Stimulated activated CD4-positive, alpha-beta T cell treated with anti-CD3 and anti-CD28 coated beads, Interleukin-4, amount 100 ng/mL, for 48 hours (primary cell): ENCODE data around the gene C22orf23.
"Not testable (repeated sequence)": the region's sequence is repeated elsewhere in the genome, so short reads cannot be mapped to it uniquely, and the experiment has no call there.

Experiments used
- DNase-seq, 2 donors: peaks; one replicate each; pipeline ENCODE4 v3.0.0-alpha.2; 2020; ENCODE audit warnings: low read depth in 2 of 2

The C22orf23 gene

GRCh38 chr22:37954686-37955085 is 1.3 kb upstream of the C22orf23 start:
- DNase-seq = no peak

DNA sequence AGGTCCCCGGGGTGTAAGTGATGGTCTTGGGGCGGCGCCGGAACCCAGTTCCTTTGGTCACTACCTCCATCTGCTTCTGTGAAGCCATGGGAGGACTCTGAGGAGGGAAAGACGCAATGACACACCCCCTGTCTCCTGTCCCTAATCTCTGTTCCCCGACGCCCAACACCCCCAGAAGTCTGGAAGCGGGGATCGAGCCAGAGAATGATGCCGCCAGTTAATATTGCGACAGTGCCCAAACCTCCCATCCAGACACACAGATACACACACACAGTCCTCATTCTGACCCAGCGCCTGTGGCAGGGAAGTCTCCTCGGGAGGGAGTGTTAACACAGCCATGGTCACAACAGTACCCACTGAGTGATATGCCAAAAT is 352 bp downstream of the C22orf23 start:
- DNase-seq = no peak

GRCh38 chr22:37952629-37953028 is 772 bp downstream of the C22orf23 start:
- not testable (repeated sequence) for DNase-seq

- DNase-seq = no peak
Measured at GRCh38 chr22:37951305-37951704, 2.1 kb downstream of the C22orf23 start.

GRCh38 chr22:37947142-37947795 is 6.1 kb downstream of the C22orf23 start:
- not testable (repeated sequence) for DNase-seq

DNA sequence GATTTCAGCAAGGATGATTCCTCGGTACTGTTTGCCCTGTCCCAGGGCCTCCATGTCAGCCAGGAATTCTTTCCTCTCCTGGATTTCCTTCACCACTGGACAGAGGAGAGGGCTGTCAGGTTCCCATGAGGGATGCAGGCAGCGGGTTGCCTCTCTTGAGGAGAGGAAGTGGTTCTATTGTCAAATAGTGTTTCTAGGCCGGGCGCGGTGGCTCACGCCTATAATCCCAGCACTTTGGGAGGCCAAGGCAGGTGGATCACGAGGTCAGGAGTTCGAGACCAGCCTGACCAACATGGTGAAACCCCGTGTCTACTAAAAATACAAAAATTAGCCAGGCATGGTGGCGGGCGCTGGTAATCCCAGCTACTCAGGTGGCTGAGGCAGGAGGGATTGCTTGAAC is 9.0 kb downstream of the C22orf23 start:
- DNase-seq = not testable (repeated sequence)

GRCh38 chr22:37943825-37944198 is 9.6 kb downstream of the C22orf23 start:
- DNase-seq = no peak

DNA sequence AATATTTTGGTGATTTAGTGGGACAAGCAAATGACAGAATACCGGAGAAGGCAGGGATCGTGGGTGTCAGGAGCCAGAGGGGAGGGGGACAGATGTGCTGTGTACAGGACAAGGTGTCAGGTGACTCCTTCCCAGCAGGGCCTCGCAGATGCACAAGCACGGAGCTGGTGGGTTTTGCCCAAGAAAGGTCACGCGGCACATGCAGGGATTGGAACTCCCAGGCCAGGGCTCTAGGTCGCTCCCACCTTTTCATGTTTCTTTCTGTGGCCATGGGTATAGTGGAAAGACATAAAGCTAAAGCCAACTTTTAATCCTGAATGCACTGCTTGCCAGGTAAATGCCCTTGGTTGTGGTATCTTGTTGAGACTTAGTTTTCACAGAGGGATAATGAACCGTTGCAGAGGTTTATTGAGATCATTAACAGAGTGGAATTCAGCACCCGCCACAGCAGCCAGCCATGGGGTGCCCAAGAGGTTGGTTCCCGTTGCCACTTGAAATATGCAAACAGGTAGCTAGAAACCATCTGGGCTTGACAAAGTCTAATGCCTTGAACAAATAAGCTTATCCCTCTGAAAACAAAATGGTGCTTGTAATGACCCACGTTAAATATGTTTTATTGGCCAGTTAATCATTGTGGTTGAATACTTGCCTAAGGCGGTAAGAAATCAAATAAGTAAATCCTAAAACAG is 10.1 kb downstream of the C22orf23 start:
- no peak for DNase-seq

- no peak for DNase-seq
Measured at GRCh38 chr22:37942133-37942532, 11.3 kb downstream of the C22orf23 start.

GRCh38 chr22:37940698-37941376 is 12.6 kb downstream of the C22orf23 start:
- DNase-seq = no peak

GRCh38 chr22:37933711-37934376 is 19.6 kb downstream of the C22orf23 start:
- peak; percentile 84 to 85 for DNase-seq

DNA sequence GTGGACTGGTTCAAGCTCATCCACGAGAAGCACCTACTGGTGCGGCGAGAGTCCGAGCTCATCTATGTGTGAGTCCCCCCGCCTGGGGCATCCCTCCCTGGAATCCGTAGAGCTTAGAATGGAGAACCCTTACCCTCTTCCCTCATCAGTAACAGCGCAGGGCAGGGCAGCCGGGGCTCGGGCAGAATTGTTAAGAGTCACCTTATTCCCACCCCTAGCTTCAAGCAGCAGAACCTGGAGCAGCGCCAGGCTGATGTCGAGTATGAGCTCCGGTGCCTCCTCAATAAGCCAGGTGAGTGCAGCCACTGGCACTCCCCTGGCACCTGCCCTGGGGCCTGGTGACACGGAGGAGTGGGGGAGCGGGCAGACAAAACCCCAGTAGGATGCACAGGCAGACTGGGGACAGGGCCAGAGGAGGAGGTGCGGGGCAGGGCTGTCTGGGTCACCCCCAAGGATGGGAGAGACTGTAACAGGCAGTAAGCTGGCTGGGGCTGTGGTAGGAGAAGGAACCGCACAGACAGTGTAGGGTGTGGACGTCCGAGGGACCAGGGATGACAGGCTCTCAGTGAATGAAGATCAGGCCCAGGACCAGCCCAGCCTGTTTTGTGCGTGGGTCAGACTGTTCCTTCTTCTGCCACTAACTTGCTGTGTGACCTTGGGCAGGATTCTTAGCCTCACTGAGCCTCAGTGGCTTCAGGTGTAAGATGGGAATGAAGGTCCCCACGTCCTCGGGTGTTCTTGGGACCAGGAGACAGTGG is 20.4 kb downstream of the C22orf23 start:
- DNase-seq = no peak

DNA sequence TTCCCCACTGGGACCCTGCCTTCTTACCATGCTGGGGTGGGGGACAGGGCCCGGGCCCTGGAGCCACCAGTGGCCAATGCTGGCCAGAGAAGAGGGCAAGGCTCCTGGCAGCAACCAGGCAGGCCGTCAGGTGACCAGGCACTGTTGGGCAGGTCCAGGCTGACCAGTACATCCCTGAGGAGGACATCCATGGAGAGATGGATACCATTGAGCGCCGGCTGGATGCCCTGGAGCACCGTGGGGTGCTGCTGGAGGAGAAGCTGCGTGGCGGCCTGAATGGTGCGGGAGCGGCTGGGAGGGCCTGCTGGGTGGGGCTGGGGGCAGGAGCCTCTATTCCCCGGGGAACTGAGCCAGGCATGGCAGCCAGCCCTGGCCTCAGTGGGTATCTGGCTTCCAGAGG is 21.0 kb downstream of the C22orf23 start:
- no peak for DNase-seq

- DNase-seq = no peak
Measured at GRCh38 chr22:37931893-37932389, 21.5 kb downstream of the C22orf23 start.

DNA sequence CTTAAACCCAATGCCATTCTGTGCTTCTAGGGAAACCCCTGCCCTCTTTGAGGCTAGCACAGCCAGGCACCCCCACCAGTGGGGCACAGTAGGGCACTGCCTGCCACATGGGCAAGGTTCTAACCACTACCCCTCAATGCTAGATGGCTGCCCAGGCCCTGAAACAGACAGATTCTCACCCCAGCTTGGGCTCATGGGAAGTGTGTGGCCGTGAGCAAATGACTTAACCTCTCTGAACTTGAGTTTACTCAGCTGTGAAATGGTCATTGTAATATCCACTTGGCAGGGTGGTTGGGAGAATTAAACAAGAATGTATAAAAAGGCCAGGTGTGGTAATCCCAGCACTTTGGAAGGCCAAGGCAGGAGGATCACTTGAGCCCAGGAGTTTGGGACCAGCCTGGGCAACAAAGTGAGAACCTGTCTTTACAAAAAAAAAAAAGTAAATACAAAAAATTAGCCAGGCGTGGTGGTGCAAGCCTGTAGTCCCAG is 22.4 kb downstream of the C22orf23 start:
- DNase-seq = no peak

DNA sequence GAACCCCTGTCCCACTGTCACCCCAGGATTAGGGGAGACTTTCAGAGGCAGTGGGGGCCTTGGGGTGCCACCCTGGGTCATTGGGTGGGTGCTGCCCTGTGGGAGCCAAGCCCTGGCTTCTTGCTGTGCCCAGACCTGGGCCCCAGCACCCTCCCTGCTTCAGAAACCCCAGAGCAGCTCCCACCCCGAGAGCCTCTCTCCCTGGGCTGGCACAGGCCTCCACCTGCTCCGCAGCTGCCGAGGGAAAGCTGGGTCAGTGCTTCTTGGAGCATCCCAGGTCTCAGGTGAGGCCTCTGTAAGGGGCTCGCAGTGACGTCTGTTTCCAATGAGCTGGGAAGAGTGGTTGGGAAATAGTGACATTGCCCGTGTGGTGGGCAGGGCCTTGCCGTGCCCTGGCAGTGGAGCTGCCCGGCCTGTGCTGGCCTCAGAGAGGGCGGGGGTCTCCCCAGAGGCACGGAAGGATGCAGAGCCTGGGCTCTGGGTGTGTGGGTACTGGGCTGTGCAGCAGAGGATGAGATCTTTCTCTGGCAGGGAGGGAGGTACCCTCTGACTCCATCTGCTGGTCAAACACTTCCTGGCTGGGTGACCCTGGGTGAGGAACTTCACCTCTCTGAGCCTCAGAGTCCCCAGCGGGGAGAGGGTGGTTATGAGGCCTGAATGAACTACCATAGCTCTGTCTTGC is 23.0 kb downstream of the C22orf23 start:
- no peak for DNase-seq

- DNase-seq = no peak
Measured at GRCh38 chr22:37929390-37929789, 24.0 kb downstream of the C22orf23 start.

DNA sequence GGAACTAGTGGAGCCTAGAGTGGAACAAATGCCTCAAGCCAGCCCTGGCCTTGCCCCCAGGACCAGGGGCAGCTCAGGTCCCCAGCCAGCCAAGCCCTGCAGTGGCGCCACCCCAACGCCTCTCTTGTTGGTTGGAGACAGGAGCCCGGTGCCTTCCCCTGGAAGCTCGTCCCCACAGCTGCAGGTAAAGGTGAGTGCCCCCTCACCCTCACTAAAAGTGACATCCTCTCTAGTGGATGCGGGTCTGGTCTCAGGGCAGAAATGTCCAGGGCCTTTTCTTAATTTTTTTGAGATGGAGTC is 25.8 kb downstream of the C22orf23 start:
- no peak for DNase-seq

GRCh38 chr22:37926771-37927636 is 26.4 kb downstream of the C22orf23 start:
- DNase-seq = no peak

GRCh38 chr22:37926358-37926757 is 27.0 kb downstream of the C22orf23 start:
- no peak for DNase-seq
